ENCODE measurements around the gene CACNA1C.

- TF ChIP-seq POLR2A (IDR thresholded peaks at IDR 0.05) (no peak), CTCF (IDR thresholded peaks at IDR 0.05) (no peak)
These were observed 231.6 kb downstream of the CACNA1C start for GRCh38 chr12:2284321-2284813.

Data from esophagus squamous epithelium (tissue), 4 donors.